ENCODE measurements around the gene LYAR.

- TF ChIP-seq POLR2AphosphoS5 (IDR thresholded peaks at IDR 0.05) (no peak), CTCF (IDR thresholded peaks at IDR 0.05) (no peak)
These were observed 31.2 kb upstream of the LYAR start for GRCh38 chr4:4320951-4321714.
